ENCODE results near the gene PVALB. TPM values are rescaled to one million over a fixed set of nuclear protein-coding genes. Genes with fewer than 3 reads are reported as not detected.
A peak's percentile ranks its signal among the peaks of the same experiment; 100 is the strongest.

The PVALB gene
- total RNA-seq, 4 donors from 2014 or later, result not detected

DNA sequence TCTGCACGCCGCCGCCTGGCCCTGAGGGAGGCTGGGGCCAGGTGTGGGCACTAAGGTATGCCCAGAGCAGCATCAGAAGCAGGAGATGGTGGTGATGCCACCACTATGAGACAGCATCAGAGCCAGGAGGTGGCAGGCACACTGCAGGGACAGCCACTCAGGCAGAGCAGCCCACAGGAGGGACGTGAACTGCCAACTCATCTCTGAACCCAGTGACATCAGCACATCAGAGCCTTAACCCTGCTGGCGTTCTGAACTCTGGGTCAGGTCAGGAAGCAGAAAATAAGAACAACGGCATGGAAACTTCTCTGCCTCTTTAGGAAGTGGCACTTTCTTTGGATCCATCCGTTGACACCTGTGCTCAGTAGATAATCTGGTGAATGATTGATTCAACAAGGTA, 26.2 kb downstream of the PVALB start:
- ATAC-seq (ENCODE audit: low FRiP score), result no peak

GRCh38 chr22:36787204-36787988, 29.4 kb downstream of the PVALB start:
- DNase-seq (ENCODE audit: low spot score), result no peak
- TF ChIP-seq, protein P1, sequence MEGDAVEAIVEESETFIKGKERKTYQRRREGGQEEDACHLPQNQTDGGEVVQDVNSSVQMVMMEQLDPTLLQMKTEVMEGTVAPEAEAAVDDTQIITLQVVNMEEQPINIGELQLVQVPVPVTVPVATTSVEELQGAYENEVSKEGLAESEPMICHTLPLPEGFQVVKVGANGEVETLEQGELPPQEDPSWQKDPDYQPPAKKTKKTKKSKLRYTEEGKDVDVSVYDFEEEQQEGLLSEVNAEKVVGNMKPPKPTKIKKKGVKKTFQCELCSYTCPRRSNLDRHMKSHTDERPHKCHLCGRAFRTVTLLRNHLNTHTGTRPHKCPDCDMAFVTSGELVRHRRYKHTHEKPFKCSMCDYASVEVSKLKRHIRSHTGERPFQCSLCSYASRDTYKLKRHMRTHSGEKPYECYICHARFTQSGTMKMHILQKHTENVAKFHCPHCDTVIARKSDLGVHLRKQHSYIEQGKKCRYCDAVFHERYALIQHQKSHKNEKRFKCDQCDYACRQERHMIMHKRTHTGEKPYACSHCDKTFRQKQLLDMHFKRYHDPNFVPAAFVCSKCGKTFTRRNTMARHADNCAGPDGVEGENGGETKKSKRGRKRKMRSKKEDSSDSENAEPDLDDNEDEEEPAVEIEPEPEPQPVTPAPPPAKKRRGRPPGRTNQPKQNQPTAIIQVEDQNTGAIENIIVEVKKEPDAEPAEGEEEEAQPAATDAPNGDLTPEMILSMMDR (IDR thresholded peaks at IDR 0.05), result no peak
- ATAC-seq (ENCODE audit: low FRiP score), result no peak

More for the DNA sequence above, 26.2 kb downstream of the PVALB start:
- DNase-seq (ENCODE audit: low spot score), result no peak
- TF ChIP-seq, protein P1 (IDR thresholded peaks at IDR 0.05), result no peak

DNA sequence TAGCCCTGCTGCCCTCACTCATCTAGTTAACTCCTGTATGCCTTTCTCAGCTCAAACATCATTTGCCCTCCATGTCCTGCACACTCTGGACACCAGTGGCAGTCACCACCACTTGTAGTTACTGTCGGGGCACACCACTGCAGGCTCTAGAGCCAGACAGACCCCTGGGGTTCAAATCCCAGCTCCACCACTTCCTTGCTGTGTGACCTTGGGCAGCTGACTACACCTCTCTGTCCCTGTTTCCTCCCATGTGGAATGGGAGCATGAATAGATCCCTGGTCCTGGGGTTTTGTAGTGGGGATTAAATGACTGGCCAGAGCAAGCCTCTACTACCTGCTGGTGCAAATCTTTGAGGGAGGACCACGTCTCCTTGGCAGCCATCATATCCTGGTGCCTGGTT, 33.1 kb downstream of the PVALB start:
- TF ChIP-seq, protein P1 (IDR thresholded peaks at IDR 0.05), result no peak
- DNase-seq (ENCODE audit: low spot score), result no peak
- ATAC-seq (ENCODE audit: low FRiP score), result no peak

- peak; percentile 95 for ATAC-seq (ENCODE audit: low FRiP score)
- TF ChIP-seq, protein P1 (IDR thresholded peaks at IDR 0.05), result peak in 1 of 3 donors; percentile 92
- peak; percentile 73 for DNase-seq (ENCODE audit: low spot score)
Observed at GRCh38 chr22:36781656-36782627, 34.9 kb downstream of the PVALB start.

- DNase-seq (ENCODE audit: low spot score), result no peak
- TF ChIP-seq, protein P1 (IDR thresholded peaks at IDR 0.05), result no peak
- no peak for ATAC-seq (ENCODE audit: low FRiP score)
Observed at GRCh38 chr22:36778020-36778419, 38.8 kb downstream of the PVALB start.

DNA sequence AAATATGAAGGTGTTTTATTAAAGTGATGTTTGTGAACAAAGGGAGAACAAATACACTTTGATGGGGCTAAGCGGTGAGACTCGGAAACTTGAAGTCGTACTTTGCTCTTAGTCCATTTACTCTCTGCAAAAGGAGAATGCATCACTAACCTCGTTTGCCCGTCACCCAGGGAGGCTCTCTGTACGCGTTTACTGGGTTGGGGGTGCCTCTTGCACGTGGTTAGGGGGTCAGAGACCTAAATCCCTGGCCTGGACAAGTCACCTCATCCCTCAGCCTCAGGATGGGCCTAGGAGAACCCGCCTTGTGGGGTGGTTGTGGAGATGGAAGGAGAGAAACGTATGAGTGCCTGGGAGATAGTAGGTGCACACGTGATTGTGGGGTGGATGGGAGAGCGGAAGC, 40.1 kb downstream of the PVALB start:
- TF ChIP-seq, protein P1 (IDR thresholded peaks at IDR 0.05), result no peak
- ATAC-seq (ENCODE audit: low FRiP score) (no peak), DNase-seq (ENCODE audit: low spot score) (no peak)
